HG03558 (cell line): Measurements from ENCODE around the gene VANGL2.

Experiments
- ATAC-seq: cut with Tn5 transposase; IDR thresholded peaks from one replicate; pipeline ENCODE4 v1.9.1; 2021; ENCODE audit warnings: moderate number of reproducible peaks; ENCODE audit not compliant: unreplicated experiment; ENCODE audit errors: extremely low read depth

Gene VANGL2

DNA sequence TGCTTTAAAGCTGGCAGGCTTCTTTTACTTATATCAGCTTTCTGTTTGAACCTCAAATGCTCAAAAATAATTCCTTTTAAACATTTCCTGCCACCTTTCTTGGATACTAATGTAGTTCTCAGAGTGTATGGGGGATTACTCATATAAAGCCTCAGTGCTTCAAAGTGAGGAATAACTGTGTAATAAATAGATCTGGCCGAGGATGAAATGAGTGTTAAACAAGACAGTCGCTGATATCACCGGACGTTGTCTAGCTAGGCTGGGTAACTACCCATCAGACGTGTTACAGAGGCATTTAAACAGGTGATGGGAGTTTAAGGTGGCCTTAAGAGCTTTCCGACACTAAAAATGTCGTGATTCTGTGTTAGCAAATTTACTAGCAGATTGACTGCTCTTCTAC is 53.1 kb downstream of the VANGL2 start:
- ATAC-seq = no peak

GRCh38 chr1:160454371-160455152 is 54.2 kb downstream of the VANGL2 start:
- no peak for ATAC-seq

- ATAC-seq = no peak
Observed at GRCh38 chr1:160455153-160455517, 54.8 kb downstream of the VANGL2 start.

- ATAC-seq = no peak
Observed at GRCh38 chr1:160459056-160459455, 58.7 kb downstream of the VANGL2 start.

DNA sequence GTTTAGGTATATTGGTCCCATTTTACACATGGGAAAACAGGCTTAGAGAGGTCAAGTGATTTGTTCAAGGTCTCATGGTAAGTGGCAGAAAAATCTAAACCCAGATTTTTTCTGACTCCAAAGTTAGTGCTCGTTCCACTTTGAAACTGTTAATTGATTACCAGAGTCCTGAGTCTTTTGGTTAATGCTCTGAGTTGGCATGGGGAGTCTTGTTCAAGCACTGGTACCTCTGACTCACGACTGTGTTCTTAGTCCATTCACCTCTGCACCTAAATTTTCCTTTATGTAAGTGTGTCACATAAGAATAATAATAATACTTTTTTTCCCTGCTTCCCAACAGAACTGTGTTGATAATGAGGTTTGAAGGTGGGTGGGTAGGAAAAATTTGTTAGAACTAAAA is 59.3 kb downstream of the VANGL2 start:
- no peak for ATAC-seq

DNA sequence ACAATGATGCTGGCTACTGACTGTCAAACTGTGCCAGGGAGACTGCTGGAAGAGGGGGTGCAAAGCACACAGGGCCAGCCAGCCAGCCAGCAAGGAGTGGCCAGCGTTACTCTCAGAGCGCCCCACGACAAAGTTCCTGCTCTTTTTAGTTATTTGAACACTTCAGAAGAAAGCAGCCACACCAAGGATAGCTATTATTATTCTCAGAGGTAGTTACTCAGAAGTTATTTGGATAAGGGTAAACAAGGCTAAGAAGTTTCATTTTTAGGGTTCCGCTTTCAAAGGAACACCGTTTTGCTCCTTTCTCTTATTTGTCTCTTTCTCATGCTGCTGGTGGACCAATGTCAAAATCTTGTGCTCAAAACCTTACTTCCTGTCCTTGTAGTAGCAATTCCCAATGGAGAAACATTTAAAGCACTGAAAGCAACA is 59.9 kb downstream of the VANGL2 start:
- ATAC-seq = no peak

GRCh38 chr1:160460683-160461287 is 60.4 kb downstream of the VANGL2 start:
- no peak for ATAC-seq

DNA sequence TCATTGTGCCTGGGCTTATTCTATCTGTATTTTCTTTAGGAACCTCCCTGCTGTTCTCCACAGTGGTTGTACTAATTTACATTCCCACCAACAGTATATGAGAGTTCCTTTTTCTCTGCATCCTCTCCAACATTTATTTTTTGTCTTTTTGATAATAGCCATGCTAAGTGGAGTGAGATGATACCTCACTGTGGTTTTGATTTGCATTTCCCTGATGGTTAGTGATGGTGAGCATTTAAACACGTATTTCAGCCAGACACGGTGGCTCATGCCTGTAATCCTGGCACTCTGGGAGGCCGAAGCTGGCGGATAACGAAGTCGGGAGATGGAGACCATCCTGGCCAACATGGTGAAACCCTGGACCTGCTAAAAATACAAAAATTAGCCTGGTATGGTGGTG is 64.8 kb downstream of the VANGL2 start:
- ATAC-seq = no peak

- no peak for ATAC-seq
Observed at GRCh38 chr1:160466961-160467360, 66.6 kb downstream of the VANGL2 start.

DNA sequence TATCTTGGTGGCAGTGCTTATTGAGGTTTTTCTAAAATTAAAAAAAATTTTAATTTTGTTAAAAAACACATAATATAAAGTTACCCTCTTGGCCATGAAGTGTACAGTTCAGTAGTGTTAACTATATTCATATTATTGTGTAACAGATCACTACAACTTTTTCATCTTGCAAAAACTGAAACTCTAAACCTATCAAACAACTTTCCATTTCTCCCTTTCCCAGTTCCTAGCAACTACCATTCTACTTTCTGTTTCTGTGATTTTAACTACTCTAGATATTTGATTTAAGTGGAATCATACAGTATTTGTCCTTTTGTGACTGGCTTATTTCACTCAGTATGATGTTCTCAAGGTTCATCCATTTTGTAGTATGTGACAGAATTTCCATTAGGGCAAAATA is 67.2 kb downstream of the VANGL2 start:
- ATAC-seq = no peak

GRCh38 chr1:160471253-160471652 is 70.9 kb downstream of the VANGL2 start:
- no peak for ATAC-seq

DNA sequence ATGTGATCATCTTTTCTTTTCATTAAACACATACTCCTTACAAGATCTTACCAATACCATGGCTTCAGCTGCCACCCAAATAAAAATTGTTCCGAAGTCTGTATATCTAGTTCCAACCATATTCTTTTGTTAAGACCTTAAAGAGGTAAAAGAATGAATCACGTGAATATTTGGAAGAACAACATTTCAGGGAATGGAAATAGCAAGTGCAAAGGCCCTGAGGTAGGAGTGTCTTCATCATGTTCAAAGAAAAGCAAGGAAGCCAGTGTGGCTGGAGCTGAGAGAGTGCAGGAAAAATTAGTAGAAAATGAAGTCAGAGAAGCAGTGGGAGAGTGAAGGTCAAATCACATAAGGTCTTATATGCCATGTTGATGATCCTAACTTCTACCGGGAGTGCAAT is 71.7 kb downstream of the VANGL2 start:
- no peak for ATAC-seq

DNA sequence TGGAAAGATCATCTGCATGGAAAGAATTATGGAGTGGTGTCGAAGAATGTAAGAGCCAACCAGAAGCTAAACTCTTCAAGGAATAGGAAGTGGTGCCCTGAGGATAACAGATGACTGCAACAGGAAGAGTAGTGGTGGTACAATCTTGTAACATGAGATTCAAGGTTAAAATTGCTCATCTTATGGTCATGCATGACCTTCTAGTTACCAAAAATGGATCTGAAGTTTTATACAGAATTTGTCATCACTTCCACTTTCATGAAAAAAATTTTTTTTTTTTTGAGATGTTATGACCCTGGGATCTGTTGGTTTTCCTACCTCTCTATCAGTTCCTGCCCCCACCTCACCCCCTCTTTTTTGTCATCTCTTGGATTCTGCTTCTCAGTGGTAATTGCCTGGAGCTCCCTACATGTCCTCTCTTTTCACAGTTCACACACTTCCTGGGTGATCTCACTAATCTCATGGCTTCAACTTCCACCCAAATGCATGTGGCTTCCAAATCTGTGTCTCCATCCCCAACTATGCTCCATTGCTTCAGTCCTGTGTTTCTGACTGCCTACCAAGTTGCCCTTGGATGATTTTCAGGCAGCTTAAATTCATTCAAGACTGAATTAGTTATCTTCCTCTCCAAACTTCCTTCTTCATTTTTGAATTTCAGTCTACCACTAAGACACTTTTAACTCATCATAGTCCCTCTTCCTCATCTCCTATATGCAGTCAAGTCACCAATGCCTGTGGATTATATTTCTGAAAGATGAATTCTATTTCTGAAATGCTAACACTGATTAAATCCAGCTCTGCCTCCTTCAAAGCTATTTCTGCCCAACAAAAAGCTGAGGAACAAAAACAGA is 74.3 kb downstream of the VANGL2 start:
- ATAC-seq = peak; percentile 68
